Retinal pigment epithelial cell (primary cell): ENCODE results near the gene STARD4.

Experiments
- DNase-seq: peaks from one replicate; pipeline ENCODE4 v3.0.0-alpha.2; 2010; ENCODE audit warnings: low read depth
- H3K4me3 ChIP-seq: 2 replicates; pipeline ENCODE4 v1.5.1; 2011; ENCODE audit warnings: mild to moderate bottlenecking, low read length, control low read depth, moderate library complexity
- TF ChIP-seq, protein P1 (sequence below): conservative IDR thresholded peaks from 2 replicates; pipeline ENCODE4 v1.5.1; 2011; ENCODE audit warnings: low read depth, low read length, control low read depth, inconsistent platforms

STARD4 gene

DNA sequence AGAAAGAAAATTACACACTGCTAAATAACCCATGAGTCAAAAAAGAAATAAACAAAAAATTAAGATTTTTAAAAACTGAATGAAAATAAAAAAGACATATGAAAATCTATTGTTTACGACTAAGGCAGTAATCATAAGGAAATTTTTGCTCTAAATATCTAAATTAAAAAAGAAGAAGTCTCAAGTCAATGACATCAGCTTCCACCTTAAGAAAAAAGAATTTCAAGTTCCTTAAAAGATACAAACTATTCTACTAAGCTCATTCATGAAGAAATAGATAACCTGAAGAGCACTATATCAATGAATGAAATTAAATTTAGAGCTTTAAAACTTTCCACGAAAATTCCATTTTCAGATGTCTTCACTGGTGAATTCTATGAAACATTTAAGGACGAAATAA lies 15.7 kb upstream of the STARD4 start:
- DNase-seq = no peak
- no peak overlapping the region for H3K4me3 ChIP-seq
- TF ChIP-seq, protein P1, sequence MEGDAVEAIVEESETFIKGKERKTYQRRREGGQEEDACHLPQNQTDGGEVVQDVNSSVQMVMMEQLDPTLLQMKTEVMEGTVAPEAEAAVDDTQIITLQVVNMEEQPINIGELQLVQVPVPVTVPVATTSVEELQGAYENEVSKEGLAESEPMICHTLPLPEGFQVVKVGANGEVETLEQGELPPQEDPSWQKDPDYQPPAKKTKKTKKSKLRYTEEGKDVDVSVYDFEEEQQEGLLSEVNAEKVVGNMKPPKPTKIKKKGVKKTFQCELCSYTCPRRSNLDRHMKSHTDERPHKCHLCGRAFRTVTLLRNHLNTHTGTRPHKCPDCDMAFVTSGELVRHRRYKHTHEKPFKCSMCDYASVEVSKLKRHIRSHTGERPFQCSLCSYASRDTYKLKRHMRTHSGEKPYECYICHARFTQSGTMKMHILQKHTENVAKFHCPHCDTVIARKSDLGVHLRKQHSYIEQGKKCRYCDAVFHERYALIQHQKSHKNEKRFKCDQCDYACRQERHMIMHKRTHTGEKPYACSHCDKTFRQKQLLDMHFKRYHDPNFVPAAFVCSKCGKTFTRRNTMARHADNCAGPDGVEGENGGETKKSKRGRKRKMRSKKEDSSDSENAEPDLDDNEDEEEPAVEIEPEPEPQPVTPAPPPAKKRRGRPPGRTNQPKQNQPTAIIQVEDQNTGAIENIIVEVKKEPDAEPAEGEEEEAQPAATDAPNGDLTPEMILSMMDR = no peak

DNA sequence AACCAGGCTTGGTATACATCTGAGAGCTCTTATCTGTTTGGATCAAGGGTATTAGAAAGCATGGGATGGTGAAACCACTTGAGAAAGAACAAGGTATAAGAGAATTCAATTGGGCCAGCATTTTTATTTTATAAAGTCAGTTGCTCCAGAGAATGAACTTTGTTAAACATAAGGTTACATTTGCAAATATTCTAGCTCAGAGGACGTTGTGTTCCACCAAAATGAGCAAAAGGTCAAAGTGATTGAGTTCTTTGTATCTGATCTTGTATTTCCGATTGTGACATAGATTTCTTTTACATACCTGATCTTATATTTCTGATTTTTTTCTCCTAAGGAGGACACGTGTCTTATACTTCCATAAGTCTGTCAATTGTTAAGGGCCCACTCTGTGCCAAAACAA lies 8.6 kb upstream of the STARD4 start:
- TF ChIP-seq, protein P1 = no peak
- no peak for DNase-seq
- no peak overlapping the region for H3K4me3 ChIP-seq

DNA sequence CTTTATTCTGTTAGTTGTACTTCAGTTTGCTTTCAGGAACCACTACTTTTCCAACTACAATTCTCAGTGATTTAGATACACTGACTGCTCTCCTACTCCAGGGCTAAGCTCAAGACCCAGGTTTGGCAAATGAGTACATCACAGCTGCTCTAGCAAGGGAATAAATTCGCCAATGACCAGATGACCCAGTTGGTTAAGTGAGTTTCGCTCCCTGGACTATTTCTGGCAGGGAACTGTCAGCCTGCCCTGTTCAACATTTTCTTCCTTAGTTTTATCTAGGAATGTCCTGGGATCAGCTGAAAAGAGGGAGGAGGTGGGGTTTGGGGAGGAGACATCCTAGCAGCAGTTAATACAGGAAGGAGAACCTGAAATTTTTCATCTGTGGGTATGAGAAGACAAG lies 6.4 kb upstream of the STARD4 start:
- TF ChIP-seq, protein P1 = no peak
- DNase-seq = no peak
- no peak overlapping the region for H3K4me3 ChIP-seq

GRCh38 chr5:111517853-111518501 lies 5.6 kb upstream of the STARD4 start:
- H3K4me3 ChIP-seq = no peak overlapping the region
- DNase-seq = no peak
- TF ChIP-seq, protein P1 = no peak

- TF ChIP-seq, protein P1 = no peak
- DNase-seq = no peak
- no peak overlapping the region for H3K4me3 ChIP-seq
Observed at GRCh38 chr5:111514087-111514486, 1.8 kb upstream of the STARD4 start.

DNA sequence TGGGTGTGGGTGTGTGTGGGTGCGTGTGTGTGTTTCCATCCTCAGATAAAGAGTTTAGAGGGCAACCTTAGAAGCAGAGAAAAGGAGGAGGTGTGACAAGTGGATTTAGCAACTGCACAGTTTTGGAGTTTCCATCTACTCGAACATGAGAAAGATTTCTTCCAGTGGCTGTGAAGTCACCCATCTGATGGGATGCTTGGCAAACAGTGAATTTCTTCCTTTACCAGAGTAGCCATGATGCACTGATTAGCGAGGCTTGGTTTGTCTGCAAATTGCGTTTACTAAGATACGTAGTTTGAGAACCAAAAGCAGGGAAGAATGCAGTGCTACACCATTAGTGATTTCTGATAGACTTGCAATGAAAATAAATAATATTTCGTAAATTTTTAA lies 791 bp upstream of the STARD4 start:
- TF ChIP-seq, protein P1 = no peak
- H3K4me3 ChIP-seq = peak overlapping the region; percentile 92
- no peak for DNase-seq

GRCh38 chr5:111511831-111512374 lies 432 bp downstream of the STARD4 start:
- peak overlapping the region; percentile 92 for H3K4me3 ChIP-seq
- TF ChIP-seq, protein P1 = no peak
- DNase-seq = no peak
